Bronchial smooth muscle cell (primary cell): ENCODE results near the gene TMEM39B. TPM values are rescaled to one million over a fixed set of nuclear protein-coding genes. Genes with fewer than 3 reads are reported as not detected.

ENCODE experiments used
- total RNA-seq: library from RNA; depleted of rRNA; stranded (reverse); fragments of >200 nt; gene quantifications from 2 replicates; pipeline ENCODE4 v1.2.1, GENCODE V29; 2014

TMEM39B gene
- total RNA-seq = 4.7 and 8.2 TPM in 2 replicates

GRCh38 chr1:32072622-32073298 lies at the start of gene TMEM39B:
Gene TMEM39B (plus strand): TSS chr1:32072939. CDS start chr1:32073048, 109 bp downstream.

GRCh38 chr1:32107742-32108661 lies 35.3 kb downstream of the TMEM39B start, which contains the start of gene KPNA6:
Gene KPNA6 (plus strand): TSS chr1:32108056. CDS start chr1:32108131, 75 bp downstream.

Other genes with a start within 250 kb of the TMEM39B start
- 281 and 473 TPM in 2 replicates for gene PTP4A2, start 134.6 kb upstream of the TMEM39B start, total RNA-seq
- 36.9 and 50.1 TPM in 2 replicates for gene KHDRBS1, start 59.1 kb upstream of the TMEM39B start, total RNA-seq
- gene KPNA6, start 35.1 kb downstream of the TMEM39B start, total RNA-seq = 20.2 and 24.3 TPM in 2 replicates
- 60.1 and 72.3 TPM in 2 replicates for gene TXLNA, start 106.7 kb downstream of the TMEM39B start, total RNA-seq
- 16.1 and 19.5 TPM in 2 replicates for gene CCDC28B, start 127.7 kb downstream of the TMEM39B start, total RNA-seq
- gene IQCC, start 132.7 kb downstream of the TMEM39B start, total RNA-seq = 0.69 and 1.6 TPM in 2 replicates
- not detected in 2 replicates for gene DCDC2B, start 136.2 kb downstream of the TMEM39B start, total RNA-seq
- 15.4 and 17.7 TPM in 2 replicates for gene TMEM234, start 149.4 kb downstream of the TMEM39B start, total RNA-seq
- gene EIF3I, start 149.5 kb downstream of the TMEM39B start, total RNA-seq = 352 and 375 TPM in 2 replicates
- 0.34 and 0.47 TPM in 2 replicates for gene FAM167B, start 174.3 kb downstream of the TMEM39B start, total RNA-seq
- gene LCK, start 178.3 kb downstream of the TMEM39B start, total RNA-seq = 0.16 TPM in 1 of 2 replicates, not detected in the other
- 82.8 and 94.3 TPM in 2 replicates for gene HDAC1, start 219.1 kb downstream of the TMEM39B start, total RNA-seq